Right lobe of liver (tissue), 6 donors: ENCODE data around the gene EFCAB10. TPM values are rescaled to one million over a fixed set of nuclear protein-coding genes. Genes with fewer than 3 reads are reported as not detected.
A peak's percentile ranks its signal among the peaks of the same experiment; 100 is the strongest.

ENCODE experiments used
- ATAC-seq, 4 donors: fragments of 200-7000 bp; cut with Tn5 transposase; one replicate each; pipeline ENCODE4 v1.9.1; 2020; ENCODE audit warnings: mild to moderate bottlenecking in 4 of 4, moderate library complexity in 4 of 4
- DNase-seq, 3 donors: peaks; one replicate each; pipeline ENCODE4 v3.0.0-alpha.2; 2020
- H3K27ac ChIP-seq, 3 donors: fragments of 200-600 bp; one replicate each; pipeline ENCODE4 v1.8.0; 2022
- H3K27me3 ChIP-seq, 2 donors: fragments of 200-600 bp; one replicate each; pipeline ENCODE4 v1.8.0; 2022
- H3K36me3 ChIP-seq, 4 donors: fragments of 200-600 bp; sonication (generic) in 1 of 4; one replicate each; pipeline versions ENCODE4 v1.5.1 to v1.8.0; 2017 to 2022; ENCODE audit warnings: control low read depth in 1 of 4
- H3K4me1 ChIP-seq, 4 donors: fragments of 200-600 bp; sonication (generic) in 1 of 4; one replicate each; pipeline versions ENCODE4 v1.5.1 to v1.8.0; 2017 to 2022; ENCODE audit warnings: control low read depth in 1 of 4
- H3K4me3 ChIP-seq, 3 donors: fragments of 200-600 bp; one replicate each; pipeline ENCODE4 v1.8.0; 2022
- H3K9me3 ChIP-seq, 4 donors: fragments of 200-600 bp; sonication (generic) in 1 of 4; one replicate each; pipeline versions ENCODE4 v1.5.1 to v1.8.0; 2017 to 2022; ENCODE audit warnings: control low read depth in 1 of 4
- CTCF ChIP-seq, 4 donors: fragments of 200-600 bp in 3 of 4; fragments of 450-650 bp in 1 of 4; IDR thresholded peaks; one replicate each; pipeline versions ENCODE4 v1.5.1 to v1.8.0; 2016 to 2022; ENCODE audit warnings: antibody characterized with exemption in 4 of 4, mild to moderate bottlenecking in 2 of 4
- POLR2A ChIP-seq: fragments of 450-650 bp; IDR thresholded peaks from one replicate; pipeline ENCODE4 v1.6.1; 2017; ENCODE audit warnings: antibody characterized with exemption, mild to moderate bottlenecking
- WGBS: methylation state at CpG from one replicate; pipeline ENCODE4 v1.1.6; 2018; ENCODE audit warnings: low coverage, low lambda C conversion rate; ENCODE audit not compliant: insufficient coverage; ENCODE audit errors: missing lambda C conversion rate; 5-methylcytosine and 5-hydroxymethylcytosine counted together
- intact Hi-C, 2 donors: fragments of 100-400 bp; cut with DNase I; formaldehyde crosslinking; loops; one replicate each; pipeline versions ENCODE4 v1.11.2 to v1.14.1; 2022
- long read RNA-seq: library from polyadenylated mRNA; unstranded; transcript quantifications from one replicate; pipeline ENCODE4 v2.0.0, GENCODE V29; 2019
- total RNA-seq, 6 experiments: library from RNA; depleted of rRNA in 2 of 6; stranded (reverse); fragments of >200 nt in 2 of 6; fragmentation: NEBNext Ultra II Directional in 3 of 6; extraction: Animal tissue kit (Norgen Biotek cat#: 25700) in 3 of 6; gene quantifications; one replicate each; pipeline versions ENCODE4 v1.1.0 to v1.2.4, GENCODE V29; 2016 to 2023
- donor health status: DM: no; HTN: yes; CAD: no.
- donor health status: DM: no; HTN: no; CAD: no.
- donor health status: DM: no; HTN: no; CAD: no.
- donor health status: DM: no; HTN: yes; CAD: no.
- donor health status: DM: no; HTN: yes; CAD: no.

The EFCAB10 gene
- not detected for total RNA-seq
- long read RNA-seq = 0 reads

DNA sequence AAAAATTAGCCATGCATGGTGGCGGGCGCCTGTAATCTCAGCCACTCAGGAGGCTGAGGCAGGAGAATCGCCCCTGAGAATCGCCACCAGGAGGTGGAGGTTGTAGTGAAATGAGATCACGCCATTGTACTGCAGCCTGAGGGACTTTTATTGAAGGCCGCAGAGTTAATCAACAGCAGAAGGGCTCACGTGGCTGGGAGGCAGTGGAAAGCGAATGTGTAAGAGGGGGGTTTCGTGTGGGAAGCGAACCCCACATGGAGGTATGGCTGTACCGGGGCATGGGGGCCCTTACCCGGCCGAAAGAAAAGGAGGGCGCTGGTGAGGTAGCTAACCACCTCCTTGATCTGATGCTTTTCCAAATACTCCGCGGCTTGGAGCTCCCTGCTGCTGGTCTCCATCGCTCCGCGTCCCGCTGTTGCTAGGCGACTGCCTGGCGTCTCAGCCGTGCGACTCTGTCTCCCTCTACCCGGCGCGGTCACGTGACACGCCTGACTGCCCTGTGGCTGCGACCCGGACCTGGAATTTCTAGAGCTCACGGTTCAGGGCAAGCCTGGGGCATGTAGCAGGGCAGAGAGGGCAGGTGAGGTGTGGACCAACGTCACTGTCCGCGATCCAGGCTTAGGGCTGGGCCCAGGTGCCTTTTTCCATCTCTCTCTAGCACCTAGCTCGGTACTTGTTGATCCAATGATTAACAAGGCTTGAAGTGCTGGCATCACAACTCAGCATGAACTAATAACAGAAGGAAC is at the start of gene EFCAB10:
Gene EFCAB10, minus strand, starts transcription at position 428 of the 746 bp plus-strand sequence. Its CDS starts 30 bp downstream, at position 398.
- peak within 1 kb of the TSS in 1 of 3 donors; percentile 12 for H3K4me3 ChIP-seq
- DNase-seq (peak; percentile 56 to 81 (median 58)), ATAC-seq (peak; percentile 70 to 84 (median 73))
- no peaks in the 10 kb centered on the region for H3K27me3 ChIP-seq
- H3K4me1 ChIP-seq = peaks cover 0 to 7% (median 0%) of the 10 kb centered on the region in 4 donors
- WGBS = 31% methylated on average over 17 of the region's 36 CpGs
- no peaks in the 10 kb centered on the region for H3K36me3 ChIP-seq
- no peak within 1 kb of the TSS for H3K27ac ChIP-seq
- intact Hi-C loops = no loop called here
- TF ChIP-seq CTCF (IDR thresholded peaks at IDR 0.05) = no peak
- no peak for TF ChIP-seq POLR2A
- H3K9me3 ChIP-seq = no peaks in the 10 kb centered on the region

DNA sequence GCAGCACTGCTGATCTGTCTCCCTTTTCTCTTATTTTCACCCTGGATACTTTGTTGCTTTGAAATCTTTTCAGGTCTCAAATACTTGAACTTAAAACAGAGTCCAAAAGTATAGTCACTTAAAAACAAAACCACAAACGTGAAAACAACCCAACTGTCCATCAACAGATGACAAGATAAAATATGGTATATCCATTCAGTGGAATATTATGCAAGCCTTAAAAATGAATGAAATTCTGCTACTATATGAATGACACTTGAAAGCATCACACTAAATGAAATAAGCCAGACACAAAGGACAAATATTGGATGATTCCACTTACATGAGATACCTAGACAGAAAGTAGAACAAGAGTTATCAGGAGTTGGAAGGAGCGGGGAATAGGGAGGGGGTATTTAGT is 44.7 kb upstream of the EFCAB10 start:
- Histone ChIP-seq H3K27me3 (no peaks in the 10 kb centered on the region), H3K4me1 (no peaks in the 10 kb centered on the region), H3K36me3 (peaks cover 0 to 16% (median 6%) of the 10 kb centered on the region in 4 donors), H3K4me3 (no peak overlapping the region), H3K27ac (no peak overlapping the region), H3K9me3 (no peaks in the 10 kb centered on the region)
- WGBS = 48% methylated on average over 2 of the region's 2 CpGs
- TF ChIP-seq POLR2A (no peak), CTCF (IDR thresholded peaks at IDR 0.05) (no peak)
- ATAC-seq = no peak
- intact Hi-C loops = no loop called here
- no peak for DNase-seq

- no peak overlapping the region for H3K4me3 ChIP-seq
- no peak for DNase-seq
- intact Hi-C loops = no loop called here
- no peak overlapping the region for H3K27ac ChIP-seq
- peaks cover 0 to 16% (median 9%) of the 10 kb centered on the region in 4 donors for H3K36me3 ChIP-seq
- H3K9me3 ChIP-seq = no peaks in the 10 kb centered on the region
- H3K4me1 ChIP-seq = no peaks in the 10 kb centered on the region
- WGBS = 99% methylated on average over 13 of the region's 15 CpGs
- H3K27me3 ChIP-seq = no peaks in the 10 kb centered on the region
- ATAC-seq = no peak
- no peak for TF ChIP-seq POLR2A
- TF ChIP-seq CTCF (IDR thresholded peaks at IDR 0.05) = no peak
These were observed 42.6 kb upstream of the EFCAB10 start for GRCh38 chr7:105623906-105624305.

- DNase-seq (no peak), ATAC-seq (no peak)
- no peaks in the 10 kb centered on the region for H3K4me1 ChIP-seq
- peaks cover 0 to 22% (median 9%) of the 10 kb centered on the region in 4 donors for H3K36me3 ChIP-seq
- H3K27ac ChIP-seq = no peak overlapping the region
- WGBS = 100% methylated on average over 1 of the region's 5 CpGs
- intact Hi-C loops = no loop called here
- no peaks in the 10 kb centered on the region for H3K9me3 ChIP-seq
- H3K27me3 ChIP-seq = no peaks in the 10 kb centered on the region
- H3K4me3 ChIP-seq = no peak overlapping the region
- no peak for TF ChIP-seq CTCF (IDR thresholded peaks at IDR 0.05)
- no peak for TF ChIP-seq POLR2A
These were observed 42.1 kb upstream of the EFCAB10 start for GRCh38 chr7:105623378-105623777.
